K562 (cell line): ENCODE data around the gene TPD52L1. TPM values are rescaled to one million over a fixed set of nuclear protein-coding genes. Genes with fewer than 3 reads are reported as not detected.

Experiments used
- ATAC-seq: fragments of 200-7000 bp; cut with Tn5 transposase; 3 replicates; pipeline ENCODE4 v1.9.1; 2020; ENCODE audit warnings: moderate library complexity
- BruUV-seq: library from RNA; stranded (reverse); fragments of 400-500 nt; replicated peaks from 2 replicates; lab custom pipeline; 2021; lab: Mats Ljungman, UMichigan
- CTCF ChIA-PET: fragments of 300-600 bp; formaldehyde crosslinking; extraction: SDS; loops from one replicate; lab custom pipeline; 2021; ENCODE audit warnings: low intra/inter-chr PET ratio; lab: Yijun Ruan, JAX
- POLR2A ChIA-PET: fragments of 300-600, 350-650 bp; sonication (Branson Sonifier 250); formaldehyde crosslinking; extraction: SDS; loops from one replicate; lab custom pipeline; 2021; ENCODE audit warnings: antibody characterized with exemption, inconsistent platforms; lab: Yijun Ruan, JAX
- DNase-seq, 4 experiments: peaks; one replicate each; pipeline versions ENCODE4 v3.0.0 to v3.0.0-alpha.2; 2011 to 2018; ENCODE audit warnings: low spot score in 3 of 4, mixed read lengths in 3 of 4; ENCODE audit errors: extremely low read depth in 1 of 4
- FAIRE-seq: peaks from 2 replicates; lab custom pipeline; 2011; peaks lifted over from hg19 to GRCh38; lab: Jason Lieb, UNC
- H2AFZ ChIP-seq: 2 replicates; pipeline ENCODE4 v1.6.0; 2011; ENCODE audit warnings: low read depth, low read length, control low read depth, inconsistent platforms
- H3K27ac ChIP-seq: fragments of 200-600 bp; 3 replicates; pipeline ENCODE4 v1.8.0; 2011; ENCODE audit warnings: low read depth, mild to moderate bottlenecking, control low read depth, inconsistent platforms, low read length, moderate library complexity, mixed read lengths; ENCODE audit errors: extremely low read depth
- H3K27me3 ChIP-seq, 2 experiments: fragments of 300-600 bp in 1 of 2; 2 replicates in 1 of 2; 3 replicates in 1 of 2; pipeline versions ENCODE4 v1.6.0 to v1.8.0; 2011; ENCODE audit warnings: inconsistent platforms in 2 of 2, low read length in 2 of 2, mild to moderate bottlenecking in 1 of 2, mixed read lengths in 1 of 2, moderate library complexity in 1 of 2; ENCODE audit not compliant: control insufficient read depth in 2 of 2, insufficient read depth in 2 of 2
- H3K36me3 ChIP-seq: fragments of 300-600 bp; 3 replicates; pipeline ENCODE4 v1.8.0; 2011; ENCODE audit warnings: mild to moderate bottlenecking, low read length, inconsistent platforms; ENCODE audit not compliant: control insufficient read depth, insufficient read depth
- H3K4me1 ChIP-seq, 2 experiments: fragments of 200-600 bp in 1 of 2; replicated peaks in 1 of 2; 2 replicates in 1 of 2; 3 replicates in 1 of 2; pipeline versions ENCODE4 v1.5.1 to v1.8.0; 2011; ENCODE audit warnings: inconsistent platforms in 2 of 2, low read length in 2 of 2, mild to moderate bottlenecking in 1 of 2, mixed read lengths in 1 of 2, moderate library complexity in 1 of 2; ENCODE audit not compliant: control insufficient read depth in 2 of 2, insufficient read depth in 2 of 2
- H3K4me2 ChIP-seq: 2 replicates; pipeline ENCODE4 v1.6.1; 2011; ENCODE audit warnings: low read length, control low read depth, inconsistent platforms, mixed read lengths; ENCODE audit not compliant: insufficient read depth
- H3K4me3 ChIP-seq: fragments of 200-600 bp; sonication (generic), shearing (Covaris generic); 2 replicates; pipeline ENCODE4 v1.5.1; 2016; ENCODE audit warnings: control low read depth, inconsistent platforms
- H3K79me2 ChIP-seq: fragments of 200-600 bp; 3 replicates; pipeline ENCODE4 v1.8.0; 2011; ENCODE audit warnings: low read length, inconsistent platforms; ENCODE audit not compliant: control insufficient read depth, insufficient read depth
- H3K9ac ChIP-seq, 2 experiments: 2 replicates each; pipeline versions ENCODE4 v1.6.0 to v1.6.1; 2011; ENCODE audit warnings: low read depth in 2 of 2, low read length in 2 of 2, control low read depth in 1 of 2, inconsistent platforms in 1 of 2, mild to moderate bottlenecking in 1 of 2, mixed read lengths in 1 of 2; ENCODE audit not compliant: insufficient read depth in 1 of 2
- H3K9me1 ChIP-seq: one replicate; pipeline ENCODE4 v1.6.0; 2011; ENCODE audit warnings: inconsistent platforms, mild to moderate bottlenecking, low read length, moderate library complexity; ENCODE audit not compliant: control insufficient read depth, insufficient read depth
- H3K9me3 ChIP-seq: replicated peaks from 2 replicates; pipeline ENCODE4 v1.5.1; 2011; ENCODE audit warnings: low read depth, low read length, inconsistent platforms; ENCODE audit not compliant: control insufficient read depth, insufficient read depth
- H4K20me1 ChIP-seq: replicated peaks from 2 replicates; pipeline ENCODE4 v1.6.1; 2011; ENCODE audit warnings: low read length, inconsistent platforms, mixed read lengths; ENCODE audit not compliant: control insufficient read depth, insufficient read depth
- BRCA1 ChIP-seq, 2 experiments: fragments of 450-650 bp in 1 of 2; sonication (generic) in 1 of 2; formaldehyde crosslinking in 1 of 2; IDR thresholded peaks; 2 replicates each; pipeline versions ENCODE4 v1.5.0 to v1.6.1; 2017 to 2020; ENCODE audit warnings: mild to moderate bottlenecking in 1 of 2, missing genetic modification reagents in 1 of 2
- MECOM ChIP-seq: fragments of 250-450 bp; sonication (Bioruptor Pico); IDR thresholded peaks from 2 replicates; pipeline ENCODE4 v1.8.0; 2022; ENCODE audit warnings: inconsistent platforms
- ZNF444 ChIP-seq: fragments of 250-450 bp; sonication (Bioruptor Pico); IDR thresholded peaks from 2 replicates; pipeline ENCODE4 v1.4.0; 2020; ENCODE audit warnings: mild to moderate bottlenecking, moderate library complexity
- WGBS: fragments of 100-300 bp; shearing (Covaris generic); methylation state at CpG from one replicate; pipeline ENCODE4 v1.1.6; 2016; ENCODE audit warnings: low coverage, mixed read lengths; ENCODE audit not compliant: insufficient coverage; ENCODE audit errors: missing lambda C conversion rate; 5-methylcytosine and 5-hydroxymethylcytosine counted together
- in situ Hi-C: fragments of 300-500 bp; cut with MboI; formaldehyde crosslinking; loops from 4 replicates; pipeline ENCODE4 v1.15.0; 2018; ENCODE audit warnings: inconsistent platforms, mixed read lengths
- intact Hi-C: fragments of 100-400 bp; cut with micrococcal nuclease; formaldehyde crosslinking; loops from 2 replicates; pipeline ENCODE4 v1.14.2; 2022
- polyA plus RNA-seq, 8 experiments: library from polyadenylated mRNA; depleted of rRNA in 4 of 8; stranded (reverse) in 5 of 8; unstranded in 3 of 8; fragments of >200 nt; fragmentation: Nextera tagmentation in 2 of 8; fragmentation: Illumina TruSeq in 1 of 8; extraction: Ambion mirVana in 2 of 8; extraction: Trizol in 1 of 8; gene quantifications; 2 replicates each; pipeline versions ENCODE4 v1.2.1 to v1.2.3, GENCODE V29; 2011 to 2014; ENCODE audit warnings: inconsistent platforms in 1 of 8, missing spikeins in 1 of 8
- total RNA-seq, 7 experiments: library from RNA; depleted of rRNA in 6 of 7; stranded (reverse); fragments of >200 nt in 6 of 7; fragmentation: Illumina TruSeq in 2 of 7; extraction: Trizol in 2 of 7; gene quantifications; 2 replicates each; pipeline versions ENCODE4 v1.2.1 to v1.2.3, GENCODE V29; 2011 to 2021; ENCODE audit warnings: low replicate concordance in 1 of 7
- TF ChIP-seq, protein P1 (sequence below): fragments of 200-600 bp; sonication (generic); IDR thresholded peaks from one replicate; pipeline ENCODE4 v1.6.1; 2012; ENCODE audit warnings: mild to moderate bottlenecking, low read depth, low read length, inconsistent platforms
- TF ChIP-seq, protein P2 (sequence below): fragments of 250-450 bp; sonication (Bioruptor Pico); IDR thresholded peaks from 2 replicates; pipeline ENCODE4 v1.8.0; 2022; ENCODE audit warnings: moderate library complexity, mild to moderate bottlenecking, inconsistent platforms

The TPD52L1 gene
- total and polyA plus RNA-seq, 9 of the 15 experiments (the other 6 are each of a cell fraction or from before 2014, with no cell fraction given) = 12.9 to 149 (median 75.7) TPM

DNA sequence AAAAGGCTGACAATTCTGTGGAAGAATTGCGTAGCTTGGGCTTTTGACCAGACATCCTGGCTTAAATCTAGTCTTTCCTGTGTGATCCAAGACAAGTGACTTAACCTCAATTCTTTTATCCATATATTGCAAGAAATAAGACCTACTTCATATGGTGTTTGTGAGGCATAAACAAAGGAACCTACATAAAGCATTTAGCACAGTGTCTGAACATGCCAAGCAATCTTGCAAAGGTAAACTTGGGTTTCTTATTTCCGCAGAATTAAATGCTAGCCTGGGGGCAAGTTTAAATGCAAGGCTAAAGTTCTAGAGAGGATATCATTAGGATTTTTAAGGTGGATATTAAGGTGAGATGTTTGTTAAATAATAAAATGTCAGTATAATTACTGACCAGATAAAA, 100.3 kb downstream of the TPD52L1 start:
- no peaks in the 10 kb centered on the region for H3K9me3 ChIP-seq
- POLR2A ChIA-PET = interaction anchor here (1.2 to 1.3 kb wide), 3 partner anchors 9 to 22 kb away, joined by 3 read pairs; no protein-coding TSS in a partner anchor
- in situ Hi-C loops = no loop called here
- DNase-seq = no peak
- TF ChIP-seq MECOM (CRISPR knock-in tag) = no peak
- TF ChIP-seq, protein P1, sequence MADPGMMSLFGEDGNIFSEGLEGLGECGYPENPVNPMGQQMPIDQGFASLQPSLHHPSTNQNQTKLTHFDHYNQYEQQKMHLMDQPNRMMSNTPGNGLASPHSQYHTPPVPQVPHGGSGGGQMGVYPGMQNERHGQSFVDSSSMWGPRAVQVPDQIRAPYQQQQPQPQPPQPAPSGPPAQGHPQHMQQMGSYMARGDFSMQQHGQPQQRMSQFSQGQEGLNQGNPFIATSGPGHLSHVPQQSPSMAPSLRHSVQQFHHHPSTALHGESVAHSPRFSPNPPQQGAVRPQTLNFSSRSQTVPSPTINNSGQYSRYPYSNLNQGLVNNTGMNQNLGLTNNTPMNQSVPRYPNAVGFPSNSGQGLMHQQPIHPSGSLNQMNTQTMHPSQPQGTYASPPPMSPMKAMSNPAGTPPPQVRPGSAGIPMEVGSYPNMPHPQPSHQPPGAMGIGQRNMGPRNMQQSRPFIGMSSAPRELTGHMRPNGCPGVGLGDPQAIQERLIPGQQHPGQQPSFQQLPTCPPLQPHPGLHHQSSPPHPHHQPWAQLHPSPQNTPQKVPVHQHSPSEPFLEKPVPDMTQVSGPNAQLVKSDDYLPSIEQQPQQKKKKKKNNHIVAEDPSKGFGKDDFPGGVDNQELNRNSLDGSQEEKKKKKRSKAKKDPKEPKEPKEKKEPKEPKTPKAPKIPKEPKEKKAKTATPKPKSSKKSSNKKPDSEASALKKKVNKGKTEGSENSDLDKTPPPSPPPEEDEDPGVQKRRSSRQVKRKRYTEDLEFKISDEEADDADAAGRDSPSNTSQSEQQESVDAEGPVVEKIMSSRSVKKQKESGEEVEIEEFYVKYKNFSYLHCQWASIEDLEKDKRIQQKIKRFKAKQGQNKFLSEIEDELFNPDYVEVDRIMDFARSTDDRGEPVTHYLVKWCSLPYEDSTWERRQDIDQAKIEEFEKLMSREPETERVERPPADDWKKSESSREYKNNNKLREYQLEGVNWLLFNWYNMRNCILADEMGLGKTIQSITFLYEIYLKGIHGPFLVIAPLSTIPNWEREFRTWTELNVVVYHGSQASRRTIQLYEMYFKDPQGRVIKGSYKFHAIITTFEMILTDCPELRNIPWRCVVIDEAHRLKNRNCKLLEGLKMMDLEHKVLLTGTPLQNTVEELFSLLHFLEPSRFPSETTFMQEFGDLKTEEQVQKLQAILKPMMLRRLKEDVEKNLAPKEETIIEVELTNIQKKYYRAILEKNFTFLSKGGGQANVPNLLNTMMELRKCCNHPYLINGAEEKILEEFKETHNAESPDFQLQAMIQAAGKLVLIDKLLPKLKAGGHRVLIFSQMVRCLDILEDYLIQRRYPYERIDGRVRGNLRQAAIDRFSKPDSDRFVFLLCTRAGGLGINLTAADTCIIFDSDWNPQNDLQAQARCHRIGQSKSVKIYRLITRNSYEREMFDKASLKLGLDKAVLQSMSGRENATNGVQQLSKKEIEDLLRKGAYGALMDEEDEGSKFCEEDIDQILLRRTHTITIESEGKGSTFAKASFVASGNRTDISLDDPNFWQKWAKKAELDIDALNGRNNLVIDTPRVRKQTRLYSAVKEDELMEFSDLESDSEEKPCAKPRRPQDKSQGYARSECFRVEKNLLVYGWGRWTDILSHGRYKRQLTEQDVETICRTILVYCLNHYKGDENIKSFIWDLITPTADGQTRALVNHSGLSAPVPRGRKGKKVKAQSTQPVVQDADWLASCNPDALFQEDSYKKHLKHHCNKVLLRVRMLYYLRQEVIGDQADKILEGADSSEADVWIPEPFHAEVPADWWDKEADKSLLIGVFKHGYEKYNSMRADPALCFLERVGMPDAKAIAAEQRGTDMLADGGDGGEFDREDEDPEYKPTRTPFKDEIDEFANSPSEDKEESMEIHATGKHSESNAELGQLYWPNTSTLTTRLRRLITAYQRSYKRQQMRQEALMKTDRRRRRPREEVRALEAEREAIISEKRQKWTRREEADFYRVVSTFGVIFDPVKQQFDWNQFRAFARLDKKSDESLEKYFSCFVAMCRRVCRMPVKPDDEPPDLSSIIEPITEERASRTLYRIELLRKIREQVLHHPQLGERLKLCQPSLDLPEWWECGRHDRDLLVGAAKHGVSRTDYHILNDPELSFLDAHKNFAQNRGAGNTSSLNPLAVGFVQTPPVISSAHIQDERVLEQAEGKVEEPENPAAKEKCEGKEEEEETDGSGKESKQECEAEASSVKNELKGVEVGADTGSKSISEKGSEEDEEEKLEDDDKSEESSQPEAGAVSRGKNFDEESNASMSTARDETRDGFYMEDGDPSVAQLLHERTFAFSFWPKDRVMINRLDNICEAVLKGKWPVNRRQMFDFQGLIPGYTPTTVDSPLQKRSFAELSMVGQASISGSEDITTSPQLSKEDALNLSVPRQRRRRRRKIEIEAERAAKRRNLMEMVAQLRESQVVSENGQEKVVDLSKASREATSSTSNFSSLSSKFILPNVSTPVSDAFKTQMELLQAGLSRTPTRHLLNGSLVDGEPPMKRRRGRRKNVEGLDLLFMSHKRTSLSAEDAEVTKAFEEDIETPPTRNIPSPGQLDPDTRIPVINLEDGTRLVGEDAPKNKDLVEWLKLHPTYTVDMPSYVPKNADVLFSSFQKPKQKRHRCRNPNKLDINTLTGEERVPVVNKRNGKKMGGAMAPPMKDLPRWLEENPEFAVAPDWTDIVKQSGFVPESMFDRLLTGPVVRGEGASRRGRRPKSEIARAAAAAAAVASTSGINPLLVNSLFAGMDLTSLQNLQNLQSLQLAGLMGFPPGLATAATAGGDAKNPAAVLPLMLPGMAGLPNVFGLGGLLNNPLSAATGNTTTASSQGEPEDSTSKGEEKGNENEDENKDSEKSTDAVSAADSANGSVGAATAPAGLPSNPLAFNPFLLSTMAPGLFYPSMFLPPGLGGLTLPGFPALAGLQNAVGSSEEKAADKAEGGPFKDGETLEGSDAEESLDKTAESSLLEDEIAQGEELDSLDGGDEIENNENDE = no peak
- TF ChIP-seq, protein P2, sequence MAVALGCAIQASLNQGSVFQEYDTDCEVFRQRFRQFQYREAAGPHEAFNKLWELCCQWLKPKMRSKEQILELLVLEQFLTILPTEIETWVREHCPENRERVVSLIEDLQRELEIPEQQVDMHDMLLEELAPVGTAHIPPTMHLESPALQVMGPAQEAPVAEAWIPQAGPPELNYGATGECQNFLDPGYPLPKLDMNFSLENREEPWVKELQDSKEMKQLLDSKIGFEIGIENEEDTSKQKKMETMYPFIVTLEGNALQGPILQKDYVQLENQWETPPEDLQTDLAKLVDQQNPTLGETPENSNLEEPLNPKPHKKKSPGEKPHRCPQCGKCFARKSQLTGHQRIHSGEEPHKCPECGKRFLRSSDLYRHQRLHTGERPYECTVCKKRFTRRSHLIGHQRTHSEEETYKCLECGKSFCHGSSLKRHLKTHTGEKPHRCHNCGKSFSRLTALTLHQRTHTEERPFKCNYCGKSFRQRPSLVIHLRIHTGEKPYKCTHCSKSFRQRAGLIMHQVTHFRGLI (CRISPR knock-in tag) = no peak
- TF ChIP-seq ZNF444 (CRISPR knock-in tag) = no peak
- no peak for TF ChIP-seq BRCA1 (IDR thresholded peaks at IDR 0.05)
- no peak for TF ChIP-seq BRCA1 (CRISPR knock-in tag; IDR thresholded peaks at IDR 0.05)
- TF ChIP-seq, all 486 proteins: peak for 0
- ATAC-seq = no peak
- no peaks in the 10 kb centered on the region for H4K20me1 ChIP-seq
- no peaks in the 10 kb centered on the region for H3K79me2 ChIP-seq
- CTCF ChIA-PET = no interaction called here
- WGBS = 98% methylated on average over 2 of the region's 2 CpGs
- no peak for FAIRE-seq
- H3K36me3 ChIP-seq = peaks cover 2% of the 10 kb centered on the region
- no peaks in the 10 kb centered on the region for H3K9me1 ChIP-seq
- no peaks in the 10 kb centered on the region for H3K4me1 ChIP-seq
- no TSS peak for BruUV-seq
- H3K9ac ChIP-seq = no peak overlapping the region
- no peak overlapping the region for H3K4me3 ChIP-seq
- no peak overlapping the region for H3K4me2 ChIP-seq
- H3K27me3 ChIP-seq = no peaks in the 10 kb centered on the region
- intact Hi-C loops = no loop called here
- H3K27ac ChIP-seq = no peak overlapping the region
- H2AFZ ChIP-seq = no peak overlapping the region
